HG02798 (cell line): ENCODE data around the gene GPR176.

ENCODE experiments used
- ATAC-seq: cut with Tn5 transposase; IDR thresholded peaks from one replicate; pipeline ENCODE4 v1.9.1; 2021; ENCODE audit warnings: mild to moderate bottlenecking; ENCODE audit not compliant: unreplicated experiment, poor library complexity

GPR176 gene

GRCh38 chr15:39864116-39864515 lies 56.0 kb downstream of the GPR176 start:
- ATAC-seq: no peak

DNA sequence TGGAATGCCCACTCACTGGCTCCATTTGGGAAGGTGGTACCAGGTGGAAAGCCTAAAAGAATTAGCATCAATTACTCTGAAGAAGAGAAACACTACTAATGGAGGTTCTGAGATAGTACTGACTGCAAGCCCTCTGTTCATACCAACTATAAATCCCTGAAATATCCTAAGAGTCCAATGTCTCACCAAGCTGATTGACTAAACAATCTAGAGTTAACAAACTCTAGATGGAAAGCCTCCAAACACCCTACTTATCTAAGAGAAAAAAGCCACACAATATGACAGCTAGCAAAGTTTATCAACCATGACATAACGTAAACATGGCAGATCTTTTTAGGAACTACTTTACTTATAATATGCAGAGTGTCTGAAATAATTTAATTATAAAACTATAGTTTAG lies 59.2 kb downstream of the GPR176 start:
- no peak for ATAC-seq

DNA sequence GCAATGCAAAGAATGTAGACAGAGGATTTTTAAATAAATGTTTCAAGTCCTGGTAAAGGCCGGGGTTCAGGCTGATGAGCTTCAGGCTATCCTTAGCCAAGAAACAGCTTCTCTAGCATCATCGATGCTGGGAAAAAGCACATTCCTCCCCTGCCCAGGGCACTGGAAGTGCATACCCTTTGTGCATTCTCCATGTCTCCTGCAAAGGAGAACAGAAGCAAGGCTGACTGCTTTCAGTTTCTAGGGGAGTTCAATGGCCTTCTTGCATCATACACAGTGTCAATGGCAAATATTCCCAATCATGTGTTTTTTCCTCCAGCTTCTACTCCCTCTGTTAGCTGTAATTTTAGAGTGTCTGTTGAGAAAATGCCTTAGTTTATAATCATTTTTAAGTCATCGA lies 59.9 kb downstream of the GPR176 start:
- ATAC-seq: no peak

DNA sequence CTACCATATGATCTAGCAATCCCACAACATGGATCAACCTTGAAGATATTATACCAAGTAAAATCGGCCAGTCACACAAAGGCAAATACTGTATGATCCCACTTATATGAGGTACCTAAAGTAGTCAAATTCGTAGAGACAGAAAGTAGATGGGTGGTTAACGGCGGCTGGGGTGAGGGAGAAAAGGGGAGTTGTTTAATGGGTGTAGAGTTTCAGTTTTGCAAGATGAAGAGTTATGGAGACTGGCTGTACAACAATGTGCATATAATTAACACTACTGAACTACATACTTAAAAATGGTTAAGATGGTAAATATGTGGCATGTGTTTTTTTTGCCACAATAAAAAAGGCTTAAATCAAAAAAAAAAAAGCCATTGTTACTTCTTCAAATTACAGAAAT lies 60.4 kb downstream of the GPR176 start:
- ATAC-seq: no peak

DNA sequence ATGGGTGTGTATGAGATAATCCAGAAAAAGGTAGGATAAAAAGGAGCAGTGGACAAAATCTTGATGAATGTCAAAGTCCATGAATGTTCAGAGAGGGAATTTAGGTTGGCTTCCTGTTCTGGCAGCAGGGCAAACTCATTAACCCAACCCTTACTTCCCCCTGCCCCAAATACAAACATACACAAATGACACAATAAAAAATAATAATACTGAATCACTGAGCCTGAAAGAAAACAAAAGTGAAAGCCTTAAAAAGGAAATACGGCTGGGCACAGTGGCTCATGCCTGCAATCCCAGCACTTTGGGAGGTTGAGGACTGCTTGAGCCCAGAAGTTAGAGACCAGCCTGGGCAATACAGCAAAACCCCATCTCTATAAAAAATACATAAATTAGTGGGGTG lies 62.9 kb downstream of the GPR176 start:
- ATAC-seq: no peak

- no peak for ATAC-seq
Measured at GRCh38 chr15:39856357-39856756, 63.7 kb downstream of the GPR176 start.

- ATAC-seq: no peak
Measured at GRCh38 chr15:39855400-39855799, 64.7 kb downstream of the GPR176 start.

- ATAC-seq: no peak
Measured at GRCh38 chr15:39854161-39854560, 65.9 kb downstream of the GPR176 start.

- no peak for ATAC-seq
Measured at GRCh38 chr15:39852250-39852649, 67.8 kb downstream of the GPR176 start.

DNA sequence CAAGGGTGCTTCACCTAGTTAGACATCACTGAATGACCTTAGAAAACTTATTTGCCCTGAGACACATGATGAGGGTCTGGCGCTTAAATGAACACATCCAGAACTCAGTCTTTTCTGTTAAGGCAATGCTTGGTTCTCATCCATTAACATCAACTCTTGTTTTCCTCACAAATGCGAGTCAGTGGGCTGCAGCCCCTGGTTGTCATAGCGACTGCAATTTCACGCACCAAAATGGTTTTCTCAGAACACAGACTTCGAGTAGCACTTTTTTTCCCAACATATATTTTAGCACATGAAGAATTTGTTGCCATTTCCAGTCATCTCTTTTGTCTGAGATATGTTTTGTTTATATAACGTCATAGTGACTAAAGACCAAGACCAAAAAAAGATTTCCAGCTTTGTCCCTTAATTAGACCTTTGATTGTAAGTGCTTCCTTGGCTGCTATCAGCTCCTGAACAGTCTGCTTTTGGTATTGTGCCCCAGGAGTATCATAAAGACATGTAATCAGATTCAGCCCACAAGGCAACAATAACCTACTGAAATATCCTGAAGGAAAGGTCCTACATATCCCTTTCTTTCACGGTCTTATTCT lies 68.5 kb downstream of the GPR176 start:
- no peak for ATAC-seq

DNA sequence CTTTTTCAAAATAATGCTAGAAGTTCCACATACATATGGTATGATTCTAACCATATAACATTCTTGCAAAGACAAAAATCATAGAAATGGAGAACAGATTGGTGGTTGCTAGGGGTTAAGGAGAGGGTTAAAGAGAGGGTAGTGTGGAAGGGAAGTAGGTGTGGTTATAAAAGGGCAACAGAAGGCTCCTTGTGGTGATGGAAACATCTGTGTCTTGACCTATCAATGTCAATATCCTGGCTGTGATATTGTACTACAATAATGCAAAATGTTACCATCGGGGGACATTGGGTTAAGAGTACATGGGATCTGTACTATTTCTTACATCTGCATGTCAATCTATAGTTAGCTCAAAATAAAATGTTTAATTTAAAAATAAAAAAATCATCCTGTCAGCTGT lies 69.6 kb downstream of the GPR176 start:
- ATAC-seq: no peak

DNA sequence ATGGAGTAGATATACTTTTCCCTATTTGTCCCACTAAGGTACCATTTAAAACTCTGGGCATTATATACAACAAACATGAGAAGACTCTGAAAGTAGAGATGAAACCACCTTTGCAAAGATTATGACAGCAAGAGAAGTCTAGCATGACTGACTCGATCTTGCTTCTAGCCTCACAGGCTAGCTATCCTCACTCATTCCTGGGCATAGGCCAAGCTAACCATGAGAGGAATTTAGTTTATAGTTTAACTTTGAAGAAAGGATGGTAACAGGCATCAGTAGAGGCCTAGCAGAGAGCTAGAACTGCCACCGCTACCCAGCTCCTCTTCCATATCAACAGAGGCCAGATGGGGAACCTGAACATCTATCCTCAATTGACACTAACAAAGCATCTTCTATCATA lies 74.0 kb downstream of the GPR176 start:
- ATAC-seq: no peak

GRCh38 chr15:39845582-39845981 lies 74.5 kb downstream of the GPR176 start:
- ATAC-seq: no peak

GRCh38 chr15:39843565-39843964 lies 76.5 kb downstream of the GPR176 start:
- ATAC-seq: no peak

DNA sequence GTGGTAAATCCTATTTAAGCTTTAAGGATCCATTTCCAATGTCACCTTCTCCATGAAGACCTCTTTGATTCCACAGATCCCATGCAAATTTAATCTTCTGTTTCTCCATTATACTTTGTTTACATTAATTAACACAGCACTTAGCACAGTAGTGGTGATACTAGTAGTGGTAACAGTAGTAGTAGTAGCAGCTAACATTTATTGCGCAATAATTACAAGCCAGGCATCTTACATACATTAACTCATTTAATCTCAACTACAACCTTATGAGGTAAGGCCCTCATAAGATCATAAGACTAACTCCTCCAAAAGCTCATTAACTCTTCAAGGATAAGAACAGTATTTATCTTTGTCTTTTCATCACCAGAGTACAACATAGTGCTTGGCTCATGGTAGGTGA lies 82.6 kb downstream of the GPR176 start:
- no peak for ATAC-seq

DNA sequence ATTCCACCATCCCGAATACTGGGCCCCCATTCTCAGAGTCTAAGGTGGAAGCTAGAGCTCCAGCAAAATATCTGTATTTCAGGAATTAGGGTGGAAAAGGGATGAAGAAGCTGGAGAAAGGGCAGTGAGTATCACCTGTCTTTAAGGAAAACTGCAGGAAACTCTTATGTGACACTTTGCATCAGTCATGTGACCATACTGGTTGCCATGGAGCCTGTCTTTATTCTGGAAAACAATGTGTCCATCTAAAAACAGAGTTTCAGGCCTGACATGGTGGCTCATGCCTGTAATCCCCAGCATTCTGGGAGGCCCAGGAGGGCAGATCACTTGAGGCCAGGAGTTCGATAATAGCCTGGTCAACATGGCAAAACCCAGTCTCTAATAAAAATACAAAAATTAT lies 84.5 kb downstream of the GPR176 start:
- no peak for ATAC-seq

DNA sequence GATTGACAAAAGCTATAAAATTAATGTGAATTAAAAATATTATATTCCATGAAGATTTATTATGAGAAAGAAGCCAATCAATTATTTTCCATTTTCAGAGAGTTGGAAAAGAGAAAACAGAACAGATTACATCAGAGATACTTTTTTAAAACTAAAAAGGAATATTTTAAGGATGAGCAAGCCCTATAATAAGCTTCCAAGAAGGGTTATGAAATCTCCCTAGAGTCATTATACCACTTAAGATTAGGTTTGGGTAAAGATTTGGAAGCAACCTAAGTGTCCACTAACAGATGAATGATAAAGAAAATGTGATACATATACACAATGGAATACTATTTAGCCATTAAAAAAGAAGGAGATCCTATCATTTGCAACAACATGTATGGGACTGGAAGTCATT lies 85.8 kb downstream of the GPR176 start:
- no peak for ATAC-seq

DNA sequence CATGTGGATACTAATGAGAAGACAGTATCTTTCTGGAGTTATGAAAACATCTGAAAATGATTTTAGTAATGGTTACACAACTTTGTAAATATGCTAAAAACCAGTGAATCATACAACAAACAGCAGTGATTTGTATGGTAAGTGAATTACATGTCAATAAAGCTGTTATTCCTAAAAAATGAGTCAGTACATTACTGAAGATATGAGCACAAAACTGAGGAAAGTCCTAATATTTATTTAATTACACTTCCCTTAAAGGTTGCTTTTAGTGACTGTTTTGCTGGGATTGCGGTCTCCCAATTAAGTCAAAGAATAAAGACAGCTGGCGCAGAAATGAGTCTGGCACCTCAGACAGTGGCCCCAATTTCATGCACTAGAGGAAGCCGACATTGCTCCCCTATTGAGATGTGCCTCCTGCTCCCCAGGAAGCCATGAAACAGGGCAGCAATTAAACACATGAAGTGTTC lies 86.5 kb downstream of the GPR176 start:
- no peak for ATAC-seq

DNA sequence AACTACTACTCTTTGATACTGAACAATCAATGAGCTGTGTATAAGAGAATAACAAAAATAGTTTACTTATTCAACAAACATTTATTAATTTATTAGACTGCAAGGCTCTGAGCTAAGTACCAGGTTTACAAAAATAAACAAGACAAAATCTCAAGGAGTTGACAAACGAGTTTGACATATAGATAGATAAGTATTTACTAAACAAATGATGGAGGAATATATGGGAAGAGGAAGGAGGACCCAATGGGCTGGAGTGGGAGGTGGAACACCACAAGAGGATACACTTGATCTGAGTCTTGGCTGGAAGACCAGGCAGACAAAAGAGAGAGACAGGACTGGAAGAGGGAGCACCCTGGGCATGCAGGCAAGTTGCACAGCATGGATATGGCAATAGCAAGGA lies 89.9 kb downstream of the GPR176 start:
- no peak for ATAC-seq

DNA sequence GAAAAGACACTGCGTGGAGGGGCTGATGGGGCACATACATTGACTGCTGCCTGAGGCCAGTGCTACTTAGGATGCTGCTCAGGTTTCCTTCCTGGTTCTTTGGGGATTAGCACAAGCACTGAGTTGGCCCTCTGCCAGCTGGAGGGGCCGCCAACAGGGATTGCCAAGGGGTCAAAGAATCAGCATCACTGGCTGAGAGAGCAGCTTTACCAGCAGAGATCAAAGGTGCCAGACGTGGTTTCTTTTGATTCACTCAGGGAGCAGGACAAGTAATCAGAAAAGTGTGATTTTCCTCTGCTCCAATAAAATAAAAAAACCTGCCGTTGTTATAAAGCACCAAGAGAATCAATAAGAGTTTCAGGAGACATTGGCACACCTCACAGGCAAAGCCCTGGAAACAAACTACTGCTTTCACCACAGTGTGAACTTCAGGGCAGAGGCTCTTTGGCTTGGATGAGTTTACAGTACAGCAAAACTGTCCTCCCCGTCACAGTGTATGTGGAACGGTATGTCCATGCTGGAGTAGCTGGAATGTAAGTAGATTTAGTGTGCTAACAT lies 91.6 kb downstream of the GPR176 start:
- no peak for ATAC-seq

GRCh38 chr15:39826975-39827374 lies 93.1 kb downstream of the GPR176 start:
- ATAC-seq: no peak

- ATAC-seq: no peak
Measured at GRCh38 chr15:39823634-39824033, 96.4 kb downstream of the GPR176 start.
